CD4-positive, alpha-beta T cell treated with Interleukin-15 for 4 hours (primary cell): ENCODE data around the gene AMZ1.
"Not testable (repeated sequence)": the region's sequence is repeated elsewhere in the genome, so short reads cannot be mapped to it uniquely, and the experiment has no call there.

Experiments used
- DNase-seq: peaks from one replicate; pipeline ENCODE4 v3.0.0-alpha.2; 2020; ENCODE audit warnings: low spot score

Gene AMZ1

GRCh38 chr7:2713370-2713769 lies 25.4 kb downstream of the AMZ1 start:
- no peak for DNase-seq

- DNase-seq: no peak
Measured at GRCh38 chr7:2713978-2714377, 26.0 kb downstream of the AMZ1 start.

- no peak for DNase-seq
Measured at GRCh38 chr7:2714636-2715035, 26.6 kb downstream of the AMZ1 start.

GRCh38 chr7:2715341-2716231 lies 27.6 kb downstream of the AMZ1 start:
- peak; percentile 25 for DNase-seq

GRCh38 chr7:2716488-2716887 lies 28.5 kb downstream of the AMZ1 start:
- no peak for DNase-seq

GRCh38 chr7:2716906-2717292 lies 28.9 kb downstream of the AMZ1 start:
- DNase-seq: no peak

GRCh38 chr7:2717293-2718261 lies 29.6 kb downstream of the AMZ1 start:
- peak; percentile 21 for DNase-seq

- no peak for DNase-seq
Measured at GRCh38 chr7:2718296-2718965, 30.4 kb downstream of the AMZ1 start.

GRCh38 chr7:2719007-2719406 lies 31.0 kb downstream of the AMZ1 start:
- DNase-seq: peak; percentile 57

- no peak for DNase-seq
Measured at GRCh38 chr7:2720024-2720423, 32.0 kb downstream of the AMZ1 start.

GRCh38 chr7:2721842-2722241 lies 33.8 kb downstream of the AMZ1 start:
- DNase-seq: no peak

- no peak for DNase-seq
Measured at GRCh38 chr7:2722591-2722990, 34.6 kb downstream of the AMZ1 start.

- no peak for DNase-seq
Measured at GRCh38 chr7:2723138-2723850, 35.3 kb downstream of the AMZ1 start.

- DNase-seq: not testable (repeated sequence)
Measured at GRCh38 chr7:2724036-2724435, 36.0 kb downstream of the AMZ1 start.

GRCh38 chr7:2724453-2725177 lies 36.6 kb downstream of the AMZ1 start:
- DNase-seq: no peak

- no peak for DNase-seq
Measured at GRCh38 chr7:2725178-2726105, 37.4 kb downstream of the AMZ1 start.

GRCh38 chr7:2726316-2727018 lies 38.5 kb downstream of the AMZ1 start:
- no peak for DNase-seq

GRCh38 chr7:2727206-2727605 lies 39.2 kb downstream of the AMZ1 start:
- DNase-seq: not testable (repeated sequence)
